HG02973 (cell line): ENCODE results near the gene MEGF11.

Experiments used
- ATAC-seq: cut with Tn5 transposase; IDR thresholded peaks from one replicate; pipeline ENCODE4 v1.9.1; 2021; ENCODE audit warnings: moderate library complexity; ENCODE audit not compliant: unreplicated experiment

MEGF11 gene

DNA sequence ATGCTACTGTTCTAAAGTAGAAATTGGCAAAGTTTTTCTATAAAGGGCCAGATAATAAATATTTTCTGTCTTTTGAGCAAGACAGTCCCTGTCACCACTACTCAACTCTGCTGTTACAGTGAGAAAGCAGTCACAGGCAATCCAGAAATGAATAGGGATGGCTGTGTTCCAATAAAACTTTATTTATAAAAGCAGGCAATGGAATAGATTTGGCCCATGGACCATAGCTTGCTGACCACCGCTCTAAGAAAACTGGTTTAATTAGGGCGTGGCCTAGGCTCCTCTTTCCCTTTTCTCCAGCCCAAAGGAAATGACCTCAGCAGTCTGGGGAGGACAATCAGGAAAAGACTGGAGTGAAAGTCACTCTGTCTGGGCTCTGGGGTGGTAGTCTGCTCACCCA is 183.8 kb downstream of the MEGF11 start:
- no peak for ATAC-seq

DNA sequence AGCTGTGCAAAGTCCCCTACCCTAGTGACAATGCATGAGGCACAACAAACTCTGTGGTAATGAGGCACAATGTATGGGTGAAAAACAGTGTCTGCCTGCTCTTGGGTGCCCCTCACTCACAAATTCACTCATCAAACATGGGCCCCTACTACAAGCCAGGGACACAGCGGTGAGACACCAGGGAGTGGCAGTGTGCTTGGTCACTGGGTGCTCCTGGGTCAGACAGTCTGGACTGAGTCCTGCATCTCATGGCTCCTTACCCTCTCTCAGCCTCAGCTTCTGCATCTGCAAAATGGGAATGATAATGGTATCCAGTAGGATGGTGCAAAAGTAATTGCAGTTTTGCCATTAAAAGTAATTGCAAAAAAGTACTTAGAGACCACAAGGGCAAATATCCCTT is 184.7 kb downstream of the MEGF11 start:
- no peak for ATAC-seq

GRCh38 chr15:66067687-66068086 is 185.9 kb downstream of the MEGF11 start:
- ATAC-seq, result no peak

GRCh38 chr15:66066481-66066880 is 187.1 kb downstream of the MEGF11 start:
- ATAC-seq, result no peak

DNA sequence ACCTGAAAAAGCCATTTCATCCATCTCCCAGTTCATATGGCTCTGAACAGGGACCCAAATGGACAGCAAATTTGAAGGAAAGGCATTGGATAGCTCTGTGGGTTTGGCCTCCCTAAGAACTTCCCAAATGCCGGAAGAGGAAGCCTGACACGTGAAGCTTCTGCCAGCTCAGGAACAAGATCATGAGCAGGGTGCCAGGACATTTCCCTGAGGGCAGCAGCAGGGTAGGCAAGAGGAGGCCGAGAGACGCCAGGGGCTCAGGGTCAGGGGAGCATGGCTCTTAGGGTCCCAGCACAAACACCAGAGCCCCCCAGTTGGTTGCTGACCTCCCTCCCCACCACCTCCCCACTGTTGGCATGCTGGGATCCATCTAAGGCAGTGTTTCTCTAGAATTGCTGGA is 187.5 kb downstream of the MEGF11 start:
- no peak for ATAC-seq

GRCh38 chr15:66065325-66065724 is 188.2 kb downstream of the MEGF11 start:
- ATAC-seq, result no peak

- ATAC-seq, result no peak
Measured at GRCh38 chr15:66063147-66063546, 190.4 kb downstream of the MEGF11 start.

- ATAC-seq, result no peak
Measured at GRCh38 chr15:66057089-66057488, 196.5 kb downstream of the MEGF11 start.

- ATAC-seq, result no peak
Measured at GRCh38 chr15:66053991-66054390, 199.6 kb downstream of the MEGF11 start.

DNA sequence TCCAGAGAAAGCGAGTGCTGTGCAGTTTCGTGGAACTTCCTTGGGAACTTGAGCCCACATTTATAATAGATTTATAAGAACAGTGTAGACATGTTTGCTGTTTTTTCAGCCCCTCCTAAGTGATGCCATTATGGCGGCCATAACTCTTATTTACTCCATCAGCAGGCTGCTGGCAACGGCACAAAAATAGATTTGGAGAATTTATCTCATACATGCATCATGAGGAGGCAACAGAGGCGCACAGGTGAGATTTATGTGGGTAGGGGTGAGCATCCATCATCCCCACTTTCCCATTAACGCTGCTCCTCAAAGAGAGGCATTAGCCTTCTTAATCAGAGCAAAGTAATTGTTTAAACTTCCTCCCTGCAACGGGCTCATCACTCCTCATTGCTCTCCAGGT is 201.7 kb downstream of the MEGF11 start:
- ATAC-seq, result no peak

DNA sequence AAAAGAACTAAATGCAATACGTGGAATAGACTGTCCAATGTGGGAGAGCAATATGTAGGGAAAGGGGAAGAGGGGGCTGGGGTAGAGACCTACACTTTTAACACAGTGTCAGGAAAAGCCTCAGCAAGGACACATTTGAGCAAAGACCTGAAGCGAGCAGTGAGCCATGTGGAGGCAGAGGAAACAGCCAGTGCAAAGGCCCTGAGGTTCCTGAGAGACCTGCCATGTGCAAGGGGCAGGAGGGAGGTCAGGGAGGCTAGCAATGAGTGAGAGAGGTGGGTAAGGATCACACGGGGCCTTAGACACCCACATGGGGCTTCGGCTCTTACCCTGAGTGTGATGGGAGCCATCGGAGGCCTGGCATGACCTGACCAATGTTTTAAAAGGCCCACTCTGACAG is 203.3 kb downstream of the MEGF11 start:
- no peak for ATAC-seq

DNA sequence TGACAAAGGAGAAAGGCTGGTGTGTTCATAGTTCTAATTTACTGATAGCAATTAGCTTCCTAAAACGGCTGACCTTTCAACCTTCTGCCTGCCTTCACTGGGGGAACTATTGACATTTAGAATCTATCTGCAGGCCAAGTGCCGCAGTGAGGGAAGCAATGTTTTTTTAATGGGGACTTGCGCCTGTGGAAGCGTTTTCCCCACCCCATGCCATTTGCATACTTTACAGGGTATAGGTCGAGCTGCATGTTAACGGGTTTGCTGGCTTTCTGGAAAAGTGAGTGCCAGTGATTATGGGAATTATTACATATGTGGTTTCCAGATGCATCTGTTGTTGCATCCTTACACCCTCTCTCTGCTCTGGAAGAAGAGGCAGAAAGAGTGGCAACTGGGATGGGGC is 204.2 kb downstream of the MEGF11 start:
- ATAC-seq, result no peak

- ATAC-seq, result no peak
Measured at GRCh38 chr15:66047321-66048024, 206.1 kb downstream of the MEGF11 start.

DNA sequence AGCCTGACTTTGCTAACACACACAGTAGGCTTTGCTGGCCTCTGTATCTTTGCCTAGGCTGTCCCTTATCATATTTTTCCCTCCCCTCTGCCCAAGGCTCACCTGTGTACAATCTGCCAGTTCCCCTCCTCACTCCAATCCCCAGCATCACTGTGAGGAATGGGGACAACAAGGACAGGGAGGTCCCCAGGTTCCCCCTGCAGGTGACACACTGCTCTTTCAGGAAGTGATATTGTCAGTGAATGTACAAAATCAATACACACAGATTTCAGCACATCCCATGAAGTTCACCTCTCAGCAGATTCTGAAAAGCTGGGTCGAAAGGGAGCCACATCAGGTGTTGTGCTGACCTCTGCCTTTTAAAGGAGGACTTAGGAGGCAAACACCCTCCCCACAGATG is 206.8 kb downstream of the MEGF11 start:
- ATAC-seq, result no peak

GRCh38 chr15:66046326-66046725 is 207.2 kb downstream of the MEGF11 start:
- ATAC-seq, result no peak

GRCh38 chr15:66045542-66045941 is 208.0 kb downstream of the MEGF11 start:
- ATAC-seq, result no peak

DNA sequence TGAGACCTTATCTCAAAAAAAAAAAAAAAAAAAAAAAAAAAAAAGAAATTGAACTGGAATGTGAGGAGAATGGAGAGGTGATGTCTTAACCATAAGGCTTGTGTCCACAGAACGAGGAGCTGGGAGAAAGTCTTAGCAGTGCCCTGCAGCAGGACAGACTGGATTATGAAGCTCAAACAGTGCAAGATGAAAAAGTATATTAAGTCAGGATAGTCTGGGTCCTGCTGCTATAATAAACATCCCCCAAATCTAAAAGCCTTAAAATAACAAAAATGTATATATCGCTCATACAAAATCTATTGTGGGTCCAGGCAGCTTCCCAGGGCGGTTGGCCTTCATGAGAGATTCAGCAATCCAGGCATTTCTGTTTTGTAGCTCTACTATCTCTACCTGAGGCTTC is 208.7 kb downstream of the MEGF11 start:
- no peak for ATAC-seq

DNA sequence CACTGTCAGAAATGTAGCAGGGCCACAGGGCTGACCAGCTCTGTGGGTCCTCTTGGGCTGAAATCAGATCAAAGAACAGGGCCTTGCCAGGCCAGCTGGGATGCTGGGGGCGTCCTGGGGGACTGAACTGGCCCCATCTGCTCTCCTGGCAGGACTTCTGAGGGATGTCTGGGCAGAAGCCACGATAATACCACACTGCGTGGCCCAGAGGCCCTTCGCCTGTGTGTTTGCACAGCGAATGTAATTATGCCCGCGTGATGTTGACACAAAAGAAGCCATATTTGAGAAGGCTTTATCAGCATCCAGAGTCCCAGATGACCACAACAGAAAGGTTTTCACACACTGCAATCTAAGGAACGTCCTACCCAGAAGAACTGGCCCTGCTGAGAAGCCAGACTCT is 210.3 kb downstream of the MEGF11 start:
- ATAC-seq, result no peak

GRCh38 chr15:66042624-66043023 is 210.9 kb downstream of the MEGF11 start:
- no peak for ATAC-seq

- no peak for ATAC-seq
Measured at GRCh38 chr15:66041276-66041675, 212.3 kb downstream of the MEGF11 start.

GRCh38 chr15:66040211-66040892 is 213.2 kb downstream of the MEGF11 start:
- ATAC-seq, result no peak

GRCh38 chr15:66039117-66039871 is 214.3 kb downstream of the MEGF11 start:
- ATAC-seq, result no peak
